ENCODE results near the gene POLR2B.

- TF ChIP-seq CTCF (IDR thresholded peaks at IDR 0.05) (no peak), POLR2A (IDR thresholded peaks at IDR 0.05) (no peak)
Measured at GRCh38 chr4:57070461-57070860, 91.8 kb downstream of the POLR2B start.
